NCI-H2227 treated with DMSO at 0.1 percent for 48 hours (cell line): Measurements from ENCODE around the gene LSAMP.

ENCODE experiments used
- DNase-seq: peaks from one replicate; lab custom pipeline; 2025; lab: John Stamatoyannopoulos, UW

Gene LSAMP

DNA sequence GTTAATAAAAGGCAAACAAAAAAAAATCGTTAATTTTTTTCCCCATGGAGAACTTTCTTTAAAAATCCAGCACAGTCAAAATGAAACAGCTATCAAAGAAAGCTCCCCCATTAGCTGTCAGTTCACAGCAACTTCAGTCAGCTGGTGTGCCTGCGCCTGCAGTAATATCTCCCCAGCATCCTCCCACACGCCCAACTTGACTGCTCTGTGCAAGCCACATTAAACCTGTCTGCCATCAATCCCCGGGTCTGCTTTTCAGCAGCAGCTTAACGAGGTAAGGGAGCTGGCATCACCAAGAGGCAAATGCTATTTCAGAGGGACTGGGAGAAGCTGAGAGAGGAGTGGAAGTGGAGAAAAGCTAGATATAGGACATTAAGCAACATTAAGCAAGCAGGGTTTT is 484.5 kb downstream of the LSAMP start:
- peak; percentile 25 for DNase-seq

DNA sequence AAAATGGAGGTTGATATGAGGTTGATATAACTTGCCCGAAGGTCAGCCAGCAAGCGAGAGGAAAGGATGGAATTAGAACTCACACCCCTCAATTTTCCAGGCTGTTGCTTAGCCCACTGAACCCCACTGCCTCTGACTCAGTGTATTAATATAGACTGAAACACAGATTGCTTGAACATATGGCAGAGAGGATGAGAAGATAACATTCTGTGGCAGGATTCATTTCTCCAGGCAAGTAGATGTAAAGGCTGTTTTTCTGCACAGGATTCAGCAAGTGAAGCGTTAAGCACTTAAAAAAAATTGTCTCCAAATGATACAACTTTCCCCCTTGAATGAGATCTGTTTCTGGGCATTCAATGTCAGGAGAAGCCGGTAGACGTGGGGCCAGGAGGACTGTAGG is 486.8 kb downstream of the LSAMP start:
- DNase-seq, result no peak

- DNase-seq, result no peak
Observed at GRCh38 chr3:115947325-115947724, 498.0 kb downstream of the LSAMP start.

GRCh38 chr3:115943579-115943978 is 501.7 kb downstream of the LSAMP start:
- no peak for DNase-seq

DNA sequence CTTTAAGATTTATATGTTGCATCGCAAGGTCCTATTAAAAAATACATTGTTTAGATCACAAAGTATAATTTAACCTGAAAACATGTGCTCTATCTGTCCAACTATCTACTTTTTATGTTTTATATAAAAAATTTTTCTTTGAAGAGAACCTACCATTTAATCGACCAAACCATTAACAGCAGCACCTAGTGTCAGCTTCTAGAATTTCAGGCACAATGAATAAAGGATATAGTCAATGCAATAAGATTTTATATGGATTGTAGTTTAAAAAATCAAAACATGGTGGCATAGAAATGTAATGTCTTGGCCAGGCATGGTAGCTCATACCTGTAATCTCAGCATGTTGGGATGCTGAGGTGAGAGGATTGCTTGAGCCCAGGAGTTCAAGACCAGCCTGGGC is 508.2 kb downstream of the LSAMP start:
- DNase-seq, result no peak

GRCh38 chr3:115932807-115933206 is 512.5 kb downstream of the LSAMP start:
- no peak for DNase-seq

GRCh38 chr3:115931581-115931980 is 513.7 kb downstream of the LSAMP start:
- DNase-seq, result no peak

- DNase-seq, result no peak
Observed at GRCh38 chr3:115930922-115931321, 514.4 kb downstream of the LSAMP start.

DNA sequence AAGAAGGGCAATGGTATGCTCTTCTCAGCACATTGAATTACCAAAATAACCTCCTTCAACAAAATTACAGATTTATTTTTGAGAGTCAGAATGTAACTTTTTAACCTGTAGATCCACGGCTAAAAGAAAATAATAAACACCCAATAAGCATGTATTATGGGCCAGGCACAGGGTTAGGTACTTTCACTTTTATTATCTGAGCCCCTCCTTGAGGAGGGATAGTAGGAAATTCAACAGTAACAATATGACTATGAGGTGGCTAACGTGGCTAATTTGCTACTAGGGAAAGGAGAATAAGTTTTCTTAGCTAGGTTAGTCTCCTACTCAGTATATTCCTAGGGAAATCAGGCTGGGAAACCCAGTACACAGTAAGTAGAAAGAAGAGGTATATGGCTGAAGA is 515.1 kb downstream of the LSAMP start:
- DNase-seq, result no peak

DNA sequence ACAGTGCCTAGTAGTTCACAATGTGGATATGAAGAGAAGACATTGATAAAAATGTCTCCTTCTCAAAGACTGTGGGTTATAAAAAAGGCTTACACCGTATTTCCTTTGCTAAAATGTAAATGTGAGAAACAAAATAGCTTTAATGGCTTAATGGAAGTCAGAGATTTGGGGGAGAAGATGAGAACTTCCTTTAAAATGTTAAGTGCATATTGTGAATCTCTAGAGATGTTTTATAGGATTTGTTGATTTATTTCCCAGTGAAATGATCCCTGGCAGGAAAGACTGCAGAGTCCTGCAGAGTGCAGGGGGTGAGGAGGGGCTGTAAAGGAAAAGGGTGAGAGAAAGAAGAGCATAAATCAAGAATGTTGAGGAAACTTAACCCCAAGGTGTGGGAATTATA is 516.9 kb downstream of the LSAMP start:
- DNase-seq, result no peak

DNA sequence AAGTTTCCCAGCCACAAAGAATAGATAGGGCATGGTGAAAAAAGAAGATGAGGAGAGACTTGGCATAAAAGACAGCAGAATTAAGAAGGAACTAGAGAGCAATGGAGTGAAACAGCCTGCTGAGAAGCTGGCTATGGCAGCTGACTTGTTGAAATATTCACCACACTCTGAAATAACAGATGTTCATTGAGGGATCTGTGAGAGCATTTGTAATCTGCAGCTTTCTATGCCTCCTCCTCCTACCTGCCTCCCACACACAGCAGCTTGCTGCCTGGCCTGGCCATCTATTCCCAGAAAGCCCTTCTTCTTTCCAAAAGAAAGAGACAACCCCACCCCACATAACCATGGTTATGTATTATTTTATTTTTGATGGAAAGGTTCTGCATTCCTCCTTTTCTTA is 518.1 kb downstream of the LSAMP start:
- DNase-seq, result no peak

GRCh38 chr3:115922681-115923347 is 522.5 kb downstream of the LSAMP start:
- no peak for DNase-seq

- no peak for DNase-seq
Observed at GRCh38 chr3:115921711-115922110, 523.6 kb downstream of the LSAMP start.

- no peak for DNase-seq
Observed at GRCh38 chr3:115918900-115919299, 526.4 kb downstream of the LSAMP start.

DNA sequence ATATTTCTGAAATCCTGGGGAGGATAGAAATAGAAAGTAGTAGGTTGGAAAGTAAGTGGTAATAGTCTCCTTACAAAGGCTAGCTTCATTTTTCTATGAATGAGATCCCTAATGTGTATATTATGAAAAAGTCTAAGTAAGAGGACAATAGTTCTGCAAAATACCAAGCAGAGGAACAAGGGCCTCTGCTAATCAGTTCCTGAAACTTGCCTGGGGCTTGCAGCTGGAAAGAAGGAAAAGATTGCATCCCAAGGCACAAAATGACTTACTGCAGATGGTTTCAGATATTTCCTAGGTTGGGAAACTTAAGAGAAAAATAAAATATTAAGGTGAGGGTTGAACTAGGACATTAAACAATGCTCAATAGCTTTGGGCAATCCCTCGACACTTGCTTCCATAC is 528.4 kb downstream of the LSAMP start:
- no peak for DNase-seq

DNA sequence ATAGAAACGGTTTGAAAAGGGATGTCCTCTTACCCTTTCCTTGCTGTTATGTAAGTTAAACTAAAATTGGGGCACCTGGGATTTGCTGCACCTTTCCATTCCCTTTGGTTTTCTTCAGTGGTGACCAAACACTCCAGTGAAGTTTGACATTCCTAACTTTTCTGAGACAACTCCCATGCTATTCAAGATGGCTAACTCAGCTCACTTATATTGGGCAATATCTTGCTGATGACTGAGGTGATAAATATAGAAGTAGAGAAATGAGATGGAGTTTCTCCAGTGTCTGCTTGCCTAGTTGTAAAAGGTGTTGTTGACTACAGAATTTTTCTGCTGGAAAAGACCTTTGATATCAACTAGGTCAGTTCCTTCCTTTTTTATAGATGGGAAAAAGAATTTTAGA is 530.2 kb downstream of the LSAMP start:
- no peak for DNase-seq

DNA sequence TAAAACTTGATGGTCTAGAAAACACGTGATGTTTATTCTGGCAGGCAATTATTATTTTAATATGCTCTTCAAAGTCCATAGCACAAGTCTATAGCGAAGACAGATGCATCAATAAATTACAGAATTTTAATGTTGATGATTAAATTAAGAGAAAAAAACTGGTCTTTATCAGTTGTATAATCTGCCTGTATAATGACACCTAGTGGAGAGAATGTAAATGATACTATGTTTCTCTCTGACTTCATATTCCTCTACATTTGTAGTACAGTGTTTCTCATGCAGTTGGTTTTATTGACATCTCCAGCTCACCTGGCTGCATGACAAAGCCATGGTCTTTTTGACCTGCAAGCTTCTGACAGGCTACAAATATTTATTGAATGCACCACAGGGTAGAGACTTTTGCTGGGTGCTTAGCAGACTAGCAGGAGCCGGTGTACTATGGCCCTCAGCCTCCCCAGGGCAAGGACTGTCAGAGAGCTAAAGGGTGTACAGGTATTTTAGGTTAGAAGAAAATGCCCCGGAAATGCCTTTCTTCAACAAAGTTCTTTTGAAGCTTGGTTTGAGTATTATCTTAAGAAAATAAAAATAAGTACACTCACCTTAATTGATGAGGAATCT is 532.1 kb downstream of the LSAMP start:
- no peak for DNase-seq

DNA sequence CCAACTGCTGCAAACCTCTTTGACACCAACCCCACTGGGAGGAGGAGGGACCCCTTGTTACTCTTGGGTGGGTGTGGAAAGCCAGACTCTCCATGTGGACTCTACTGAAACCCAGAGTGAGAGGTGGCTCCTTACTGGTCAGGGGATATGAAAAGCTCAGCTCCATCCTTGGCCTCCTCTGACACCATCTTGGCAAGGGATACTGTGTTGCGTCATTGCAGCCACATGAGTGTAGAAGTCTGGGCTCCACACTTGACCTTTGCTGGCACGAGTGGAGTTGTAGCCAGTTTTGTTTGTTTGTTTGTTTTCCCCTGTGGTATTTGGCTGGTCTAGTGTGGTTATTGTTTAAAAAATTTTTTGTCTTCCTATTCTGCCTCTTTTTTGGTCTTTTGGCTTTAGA is 532.9 kb downstream of the LSAMP start:
- no peak for DNase-seq

DNA sequence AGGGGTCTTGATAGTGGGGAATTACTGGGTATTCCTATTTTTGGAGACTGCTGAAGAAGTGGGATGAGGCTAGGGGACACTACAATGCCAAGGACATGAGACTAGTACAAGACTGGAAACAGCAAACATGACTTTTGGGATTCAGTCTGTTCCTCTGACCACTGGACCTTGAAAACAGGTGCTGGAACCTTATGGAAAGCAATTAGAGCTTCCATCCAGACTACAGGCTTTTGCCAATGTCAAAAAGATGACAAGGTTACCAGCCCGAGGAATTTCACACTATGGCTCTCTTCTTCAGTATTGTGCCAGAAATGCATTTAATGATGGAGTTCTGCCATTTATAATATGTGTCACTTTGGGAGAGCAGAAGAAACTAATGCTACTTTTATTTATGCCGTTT is 539.4 kb downstream of the LSAMP start:
- no peak for DNase-seq

- DNase-seq, result no peak
Observed at GRCh38 chr3:115903843-115904242, 541.4 kb downstream of the LSAMP start.

DNA sequence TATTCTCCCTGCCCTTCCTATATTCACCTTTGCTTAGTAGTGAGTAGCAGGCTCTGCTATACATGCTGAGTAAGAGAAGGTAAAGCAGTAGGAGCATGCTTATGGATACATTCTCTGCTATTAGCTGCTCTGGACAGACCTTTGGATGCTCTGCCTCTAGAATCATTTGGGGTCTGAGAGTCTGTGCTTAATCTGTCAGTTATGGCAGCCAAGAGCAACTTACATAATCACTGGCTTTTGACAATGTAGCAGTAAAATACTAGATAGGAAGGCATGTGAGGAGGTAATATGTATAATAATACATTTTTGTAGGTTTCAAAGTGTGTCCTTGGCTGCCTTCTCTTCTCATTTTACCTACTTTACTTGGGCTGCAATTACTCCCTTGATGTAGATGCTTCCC is 544.3 kb downstream of the LSAMP start:
- DNase-seq, result peak; percentile 83

DNA sequence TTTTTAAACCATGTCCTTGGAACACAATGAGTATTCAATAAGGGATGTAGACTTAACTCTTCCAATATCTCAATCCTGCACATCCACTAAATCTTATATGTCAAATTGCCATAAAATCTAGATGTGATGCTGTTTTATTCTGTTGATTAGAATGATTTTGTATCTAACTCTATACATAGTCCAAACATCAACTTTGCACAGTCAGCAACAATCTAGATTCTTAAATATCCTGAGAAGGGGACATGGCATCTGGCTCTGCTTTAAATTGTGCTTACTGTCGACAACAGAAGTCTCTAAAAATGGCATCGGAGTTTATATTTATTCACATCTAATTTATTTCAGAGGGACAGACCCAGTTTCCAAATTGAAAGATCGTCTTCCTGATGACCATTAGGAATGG is 545.8 kb downstream of the LSAMP start:
- no peak for DNase-seq

GRCh38 chr3:115898656-115899410 is 546.5 kb downstream of the LSAMP start:
- DNase-seq, result peak; percentile 69
